Measurements from ENCODE around the gene CDCA8. TPM values are rescaled to one million over a fixed set of nuclear protein-coding genes. Genes with fewer than 3 reads are reported as not detected.

Gene CDCA8
- polyA plus RNA-seq, 1 experiment = 9.6 TPM

DNA sequence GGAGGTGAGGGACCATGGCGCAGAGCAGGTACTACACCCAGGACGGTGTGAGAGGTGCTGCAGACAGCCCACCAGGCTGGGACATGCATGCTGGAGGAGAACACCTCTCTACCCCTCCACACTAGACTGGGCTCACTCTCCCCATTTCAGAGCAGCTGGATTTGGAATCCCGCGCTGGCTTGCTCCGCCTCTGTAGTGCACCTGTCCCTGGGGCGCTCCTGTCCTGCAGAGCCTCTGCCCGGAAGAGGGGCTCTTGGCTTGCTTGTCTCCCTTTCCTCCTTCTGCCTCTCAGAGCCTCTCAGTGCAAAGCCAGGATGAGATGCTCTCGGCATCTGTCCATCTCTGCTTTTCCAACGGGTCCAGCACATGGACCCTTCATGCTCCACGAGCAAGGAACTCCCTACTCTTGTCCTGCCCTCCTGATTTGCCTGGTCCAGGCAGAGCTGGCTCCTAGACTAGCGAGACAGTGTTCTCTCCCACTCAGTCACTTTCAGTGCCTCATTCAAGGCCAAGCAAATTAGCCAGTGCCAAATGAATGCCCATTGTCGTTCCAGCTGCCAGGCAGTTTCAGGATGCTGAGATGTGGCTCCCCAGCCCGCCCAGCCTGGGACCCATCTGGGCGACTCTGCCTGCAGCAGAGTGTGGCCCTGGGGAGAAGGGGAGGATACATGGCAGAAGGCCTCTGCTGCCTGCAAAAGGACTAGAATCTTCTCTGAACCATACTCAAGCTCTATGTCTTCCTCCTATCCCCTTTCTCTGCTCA lies 33.7 kb downstream of the CDCA8 start:
- DNase-seq (ENCODE audit: low read depth, low spot score) = no peak
- H3K9me3 ChIP-seq (ENCODE audit: control insufficient read depth, insufficient read depth, low read length) = no peaks in the 10 kb centered on the region
- peaks cover 33% of the 10 kb centered on the region for H3K27me3 ChIP-seq (ENCODE audit: control insufficient read depth, insufficient read depth, low read length)
- ChIA-PET CTCF (no interaction called here), POLR2A (no interaction called here)
- TF ChIP-seq, protein P1, sequence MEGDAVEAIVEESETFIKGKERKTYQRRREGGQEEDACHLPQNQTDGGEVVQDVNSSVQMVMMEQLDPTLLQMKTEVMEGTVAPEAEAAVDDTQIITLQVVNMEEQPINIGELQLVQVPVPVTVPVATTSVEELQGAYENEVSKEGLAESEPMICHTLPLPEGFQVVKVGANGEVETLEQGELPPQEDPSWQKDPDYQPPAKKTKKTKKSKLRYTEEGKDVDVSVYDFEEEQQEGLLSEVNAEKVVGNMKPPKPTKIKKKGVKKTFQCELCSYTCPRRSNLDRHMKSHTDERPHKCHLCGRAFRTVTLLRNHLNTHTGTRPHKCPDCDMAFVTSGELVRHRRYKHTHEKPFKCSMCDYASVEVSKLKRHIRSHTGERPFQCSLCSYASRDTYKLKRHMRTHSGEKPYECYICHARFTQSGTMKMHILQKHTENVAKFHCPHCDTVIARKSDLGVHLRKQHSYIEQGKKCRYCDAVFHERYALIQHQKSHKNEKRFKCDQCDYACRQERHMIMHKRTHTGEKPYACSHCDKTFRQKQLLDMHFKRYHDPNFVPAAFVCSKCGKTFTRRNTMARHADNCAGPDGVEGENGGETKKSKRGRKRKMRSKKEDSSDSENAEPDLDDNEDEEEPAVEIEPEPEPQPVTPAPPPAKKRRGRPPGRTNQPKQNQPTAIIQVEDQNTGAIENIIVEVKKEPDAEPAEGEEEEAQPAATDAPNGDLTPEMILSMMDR (IDR thresholded peaks at IDR 0.05; ENCODE audit: low read depth, low read length) = no peak
- no peak overlapping the region for H3K27ac ChIP-seq (ENCODE audit: low read depth, low read length)
- H3K4me3 ChIP-seq (ENCODE audit: low read depth, low read length) = no peak overlapping the region

DNA sequence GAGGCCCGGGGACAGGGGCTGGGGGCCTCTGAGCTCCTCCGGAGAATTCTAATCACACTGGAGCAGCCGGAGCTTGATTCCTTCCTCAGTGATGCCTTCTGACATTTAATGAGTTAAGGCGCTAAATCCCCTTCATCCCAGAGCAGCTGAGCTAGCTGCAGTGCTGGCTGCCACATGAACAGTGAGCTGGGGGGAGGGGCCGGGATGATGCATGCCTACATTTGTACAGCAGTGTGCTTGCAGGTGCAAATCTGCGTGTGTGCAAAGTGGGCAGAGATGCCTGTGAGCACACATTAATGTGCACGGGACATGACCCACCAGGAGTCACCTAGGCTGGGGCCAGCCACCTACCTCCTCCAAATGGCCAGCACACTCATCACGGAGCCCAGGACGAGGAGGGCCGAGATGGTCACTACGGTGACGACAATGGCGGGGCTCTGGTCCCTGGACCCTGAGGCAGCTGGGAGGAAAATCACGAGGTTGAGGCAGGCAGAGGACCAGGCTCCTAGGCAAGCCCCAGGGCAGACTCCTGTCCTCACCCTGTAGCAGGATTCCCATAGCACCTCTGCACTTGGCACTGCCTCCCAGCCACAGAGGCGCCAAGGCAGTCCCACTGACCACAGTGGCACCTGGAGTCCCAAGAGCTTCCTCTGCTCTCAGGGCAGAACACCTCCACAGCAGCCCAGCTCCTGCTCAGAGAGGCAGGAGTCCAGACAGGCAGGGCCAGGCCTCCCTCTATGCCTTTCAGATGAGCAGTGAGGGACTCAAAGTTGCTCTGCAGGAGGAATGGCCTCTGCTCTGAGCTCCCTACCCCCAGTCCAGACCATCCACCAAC lies 34.7 kb downstream of the CDCA8 start:
- no peaks in the 10 kb centered on the region for H3K9me3 ChIP-seq (ENCODE audit: control insufficient read depth, insufficient read depth, low read length)
- H3K4me3 ChIP-seq (ENCODE audit: low read depth, low read length) = no peak overlapping the region
- peaks cover 28% of the 10 kb centered on the region for H3K27me3 ChIP-seq (ENCODE audit: control insufficient read depth, insufficient read depth, low read length)
- ChIA-PET CTCF (interaction anchor here (0.5 kb wide), 1 partner anchor 69 kb away, joined by 3 read pairs; no protein-coding TSS in a partner anchor), POLR2A (no interaction called here)
- no peak overlapping the region for H3K27ac ChIP-seq (ENCODE audit: low read depth, low read length)
- DNase-seq (ENCODE audit: low read depth, low spot score) = no peak
- TF ChIP-seq, protein P1 (IDR thresholded peaks at IDR 0.05; ENCODE audit: low read depth, low read length) = no peak

DNA sequence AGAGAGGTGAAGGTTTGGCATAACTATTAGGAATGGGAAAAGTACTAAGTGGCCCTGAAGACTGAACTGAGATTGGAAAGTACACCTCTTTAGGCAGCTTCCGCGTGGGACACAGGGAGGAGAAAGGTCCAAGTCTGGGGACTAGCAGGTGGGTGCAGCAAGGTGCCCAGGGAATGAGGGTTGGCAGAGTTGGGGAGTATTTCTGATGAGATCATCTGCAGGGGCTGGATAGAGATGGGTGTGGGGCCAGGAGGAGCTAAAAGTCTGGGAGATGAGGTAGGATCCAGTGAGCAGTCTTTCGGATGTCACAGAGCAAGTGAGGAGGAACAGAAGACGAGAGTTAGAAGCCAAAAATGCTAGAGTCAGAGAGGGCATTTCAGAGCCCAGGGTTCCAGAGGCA lies 36.1 kb downstream of the CDCA8 start:
- peaks cover 23% of the 10 kb centered on the region for H3K27me3 ChIP-seq (ENCODE audit: control insufficient read depth, insufficient read depth, low read length)
- CTCF ChIA-PET = no interaction called here
- no peak for DNase-seq (ENCODE audit: low read depth, low spot score)
- TF ChIP-seq, protein P1 (IDR thresholded peaks at IDR 0.05; ENCODE audit: low read depth, low read length) = no peak
- no peak overlapping the region for H3K27ac ChIP-seq (ENCODE audit: low read depth, low read length)
- POLR2A ChIA-PET = no interaction called here
- H3K4me3 ChIP-seq (ENCODE audit: low read depth, low read length) = no peak overlapping the region
- H3K9me3 ChIP-seq (ENCODE audit: control insufficient read depth, insufficient read depth, low read length) = no peaks in the 10 kb centered on the region

DNA sequence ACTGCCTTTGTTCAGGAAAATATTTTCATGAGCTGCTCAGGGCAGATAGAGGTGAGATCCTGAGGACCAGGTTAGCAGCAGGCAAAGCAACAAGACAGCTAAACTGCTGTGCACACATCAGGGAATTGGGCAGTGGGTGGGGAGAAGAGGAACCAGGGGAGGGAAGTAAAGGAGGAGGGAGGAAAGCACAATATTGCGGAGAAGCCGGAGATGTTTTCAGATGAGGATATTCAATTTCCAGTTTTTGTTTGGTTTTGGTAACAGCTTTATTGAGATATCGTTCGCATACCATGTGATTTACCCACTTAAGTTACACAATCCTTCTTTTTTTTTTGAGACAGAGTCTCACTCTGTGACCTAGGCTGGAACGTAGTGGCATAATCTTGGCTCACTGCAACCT lies 38.1 kb downstream of the CDCA8 start:
- Histone ChIP-seq H3K27ac (ENCODE audit: low read depth, low read length) (no peak overlapping the region), H3K4me3 (ENCODE audit: low read depth, low read length) (no peak overlapping the region), H3K27me3 (ENCODE audit: control insufficient read depth, insufficient read depth, low read length) (peaks cover 19% of the 10 kb centered on the region), H3K9me3 (ENCODE audit: control insufficient read depth, insufficient read depth, low read length) (no peaks in the 10 kb centered on the region)
- POLR2A ChIA-PET = no interaction called here
- DNase-seq (ENCODE audit: low read depth, low spot score) = no peak
- TF ChIP-seq, protein P1 (IDR thresholded peaks at IDR 0.05; ENCODE audit: low read depth, low read length) = no peak
- CTCF ChIA-PET = no interaction called here
